Left cardiac atrium (tissue), 4 donors: ENCODE measurements around the gene HAUS7. TPM values are rescaled to one million over a fixed set of nuclear protein-coding genes. Genes with fewer than 3 reads are reported as not detected.

Source experiments
- ATAC-seq, 2 donors: fragments of 200-7000 bp; cut with Tn5 transposase; one replicate each; pipeline ENCODE4 v1.9.1; 2020; ENCODE audit warnings: mild to moderate bottlenecking in 2 of 2, moderate library complexity in 2 of 2
- DNase-seq: peaks from one replicate; pipeline ENCODE4 v3.0.0-alpha.2; 2020
- intact Hi-C, 2 donors: fragments of 100-400 bp; cut with DNase I; formaldehyde crosslinking; loops; one replicate each; pipeline versions ENCODE4 v1.14.1 to v1.15.1; 2022 to 2023
- total RNA-seq, 2 donors: library from RNA; stranded (reverse); fragmentation: NEBNext Ultra II Directional; extraction: Animal tissue kit (Norgen Biotek cat#: 25700); gene quantifications; one replicate each; pipeline ENCODE4 v1.2.1, GENCODE V29; 2021
- donor health status: DM: no; HTN: yes; CAD: no.
- donor health status: DM: no; HTN: yes; CAD: no; lungs with severe emphysema.
- donor health status: DM: yes; HTN: yes; CAD: no.
- donor health status: Dilated cardiomyopathy.

The HAUS7 gene
- total RNA-seq, 2 donors from 2014 or later, result 15.8 to 22.2 TPM

- no peak for DNase-seq
- no peak for ATAC-seq
- intact Hi-C loops, result no loop called here
Measured at GRCh38 chrX:153420851-153421599, 49.4 kb downstream of the HAUS7 start.

GRCh38 chrX:153417637-153418036 lies 52.7 kb downstream of the HAUS7 start:
- DNase-seq (no peak), ATAC-seq (no peak)
- intact Hi-C loops, result no loop called here

DNA sequence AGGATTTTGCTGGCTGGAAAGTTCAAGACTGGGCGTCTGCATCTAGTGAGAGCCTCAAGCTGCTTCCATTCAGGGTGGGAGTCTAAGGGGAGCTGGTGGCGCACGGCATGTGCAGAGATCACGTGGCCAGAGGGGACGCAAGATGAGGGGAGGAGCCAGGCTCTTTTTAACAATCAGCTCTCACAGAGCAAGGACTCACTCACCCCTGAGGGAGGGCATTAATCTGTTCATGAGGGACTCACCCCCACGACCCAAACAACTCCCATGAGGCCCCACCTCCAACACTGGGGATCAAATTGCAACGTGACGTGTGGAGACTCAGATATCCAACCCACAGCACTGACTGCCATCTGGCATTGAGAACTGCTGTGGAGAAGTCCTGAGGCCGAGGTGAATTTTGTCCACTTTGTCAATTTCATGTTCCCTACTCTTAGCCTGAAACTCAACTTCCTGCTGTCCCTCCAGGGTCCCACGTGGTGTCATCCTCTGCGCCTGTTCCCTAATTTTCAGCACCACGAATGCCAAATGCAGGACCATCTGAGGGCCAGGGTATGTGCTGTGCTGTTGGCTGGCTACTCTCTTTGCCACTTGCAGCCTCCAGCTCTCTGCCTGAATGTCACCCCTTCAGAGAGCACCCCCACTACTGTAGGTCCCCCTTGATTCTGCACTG lies 53.5 kb downstream of the HAUS7 start:
- intact Hi-C loops, result no loop called here
- DNase-seq (no peak), ATAC-seq (peak; percentile 16 to 21)

GRCh38 chrX:153414856-153415510 lies 55.4 kb downstream of the HAUS7 start:
- ATAC-seq, result peak in 1 of 2 donors; percentile 32
- no peak for DNase-seq
- intact Hi-C loops, result no loop called here

DNA sequence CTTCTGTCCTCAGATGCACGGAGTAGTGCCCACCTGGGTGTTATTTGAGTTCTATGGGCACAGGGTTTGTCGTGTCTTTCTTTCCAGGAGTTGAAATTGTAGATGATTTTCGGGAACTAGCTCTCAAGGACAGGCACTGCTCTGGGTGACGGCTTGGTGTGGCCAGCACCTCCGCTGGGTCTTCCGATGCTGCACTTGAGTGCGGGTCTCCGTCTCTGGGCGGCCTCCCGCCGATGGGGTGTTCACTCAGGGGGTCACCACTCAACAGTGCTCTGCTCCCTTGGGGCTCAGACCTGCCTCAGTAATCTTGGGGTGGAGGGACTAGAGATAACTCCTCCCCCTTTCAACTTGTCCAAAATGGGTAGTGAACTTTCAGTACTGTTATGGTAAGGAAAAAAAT lies 56.6 kb downstream of the HAUS7 start:
- intact Hi-C loops, result no loop called here

GRCh38 chrX:153412746-153413720 lies 57.3 kb downstream of the HAUS7 start:
- intact Hi-C loops, result no loop called here
- DNase-seq, result no peak
- no peak for ATAC-seq

More for the DNA sequence above, 56.6 kb downstream of the HAUS7 start:
- ATAC-seq, result no peak
- no peak for DNase-seq

GRCh38 chrX:153411988-153412574 lies 58.3 kb downstream of the HAUS7 start:
- DNase-seq (no peak), ATAC-seq (no peak)
- intact Hi-C loops, result no loop called here

GRCh38 chrX:153411255-153411987 lies 59.0 kb downstream of the HAUS7 start, which contains the start of gene ZFP92:
Gene ZFP92, plus strand, starts transcription at chrX:153411472. Its CDS starts 6,851 bp downstream, at chrX:153418323.
- DNase-seq (peak; percentile 56), ATAC-seq (peak; percentile 77 to 90)
- intact Hi-C loops, result no loop called here

- no peak for ATAC-seq
- intact Hi-C loops, result no loop called here
Measured at GRCh38 chrX:153410888-153411254, 59.5 kb downstream of the HAUS7 start.

DNA sequence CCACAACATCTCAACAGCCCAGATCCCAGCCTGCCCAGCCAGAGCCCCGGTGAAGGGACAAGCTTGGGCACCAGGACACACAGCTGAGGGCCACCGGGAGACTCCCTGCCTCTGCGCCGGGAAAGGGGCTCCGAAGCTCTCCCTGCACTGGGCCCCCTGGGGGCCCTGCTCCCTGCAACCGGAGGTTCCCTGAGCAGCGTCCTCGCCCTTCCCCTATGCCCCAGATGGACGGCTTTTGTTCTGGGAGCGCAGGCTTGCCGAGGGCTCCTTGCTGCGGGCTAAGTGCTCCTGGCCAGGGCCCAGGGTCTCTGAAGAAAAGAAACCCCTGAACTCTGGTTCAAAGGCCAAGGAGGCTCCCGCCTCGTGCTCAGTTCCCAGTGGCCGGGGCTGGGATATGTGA lies 60.0 kb downstream of the HAUS7 start:
- ATAC-seq (no peak), DNase-seq (no peak)
- intact Hi-C loops, result no loop called here

More at GRCh38 chrX:153410888-153411254, 59.5 kb downstream of the HAUS7 start:
- DNase-seq, result no peak

GRCh38 chrX:153409414-153410101 lies 60.8 kb downstream of the HAUS7 start:
- DNase-seq (no peak), ATAC-seq (no peak)
- intact Hi-C loops, result no loop called here

DNA sequence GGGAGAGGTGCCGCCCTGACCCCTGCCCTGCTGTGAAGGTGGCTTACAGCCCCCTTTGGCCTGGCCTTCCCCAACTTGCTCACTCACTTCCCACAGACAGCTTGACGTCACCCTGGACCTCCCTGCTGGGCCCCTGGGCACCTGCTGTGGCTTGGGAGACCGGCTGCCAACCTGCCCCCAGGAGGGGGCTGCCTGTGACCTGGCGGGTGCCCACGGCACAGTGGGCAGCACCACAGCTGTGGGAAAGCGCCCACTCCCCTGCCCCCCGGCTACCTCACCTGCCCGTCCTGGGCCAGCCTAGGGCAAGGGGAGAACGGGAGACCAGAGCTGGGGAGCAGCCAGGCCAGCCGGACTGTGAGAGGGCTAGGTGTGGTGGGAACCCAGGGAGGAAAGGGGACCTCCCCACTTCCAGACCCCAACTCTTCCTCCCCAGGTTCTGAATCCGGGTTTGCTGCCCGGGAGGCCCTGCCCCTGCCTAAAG lies 61.5 kb downstream of the HAUS7 start:
- no peak for ATAC-seq
- intact Hi-C loops, result no loop called here
- DNase-seq, result no peak

DNA sequence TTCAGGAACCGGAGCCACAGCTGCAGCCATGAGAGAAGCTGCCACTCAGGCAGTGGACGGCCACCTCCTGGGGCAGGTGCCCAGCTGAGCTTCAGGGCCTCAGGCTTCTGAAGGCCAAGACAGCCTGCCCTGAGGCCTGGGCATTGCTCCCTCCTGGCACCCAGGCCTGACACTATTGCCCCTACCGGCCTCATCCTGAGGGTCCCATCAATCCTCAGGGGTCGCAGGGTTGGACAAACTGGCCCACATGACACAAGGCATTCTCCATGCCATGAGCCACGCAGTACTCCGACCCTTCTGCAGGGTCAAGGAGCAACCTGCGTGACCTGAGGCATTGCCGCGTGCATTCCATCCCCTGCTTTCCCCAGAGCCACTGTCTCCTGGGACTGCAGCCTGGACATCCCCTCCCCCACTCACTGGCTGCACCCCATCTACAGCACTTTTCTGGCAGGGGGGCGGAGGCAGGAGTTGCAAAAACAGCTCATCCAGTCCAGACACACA lies 62.1 kb downstream of the HAUS7 start:
- ATAC-seq (no peak), DNase-seq (no peak)

DNA sequence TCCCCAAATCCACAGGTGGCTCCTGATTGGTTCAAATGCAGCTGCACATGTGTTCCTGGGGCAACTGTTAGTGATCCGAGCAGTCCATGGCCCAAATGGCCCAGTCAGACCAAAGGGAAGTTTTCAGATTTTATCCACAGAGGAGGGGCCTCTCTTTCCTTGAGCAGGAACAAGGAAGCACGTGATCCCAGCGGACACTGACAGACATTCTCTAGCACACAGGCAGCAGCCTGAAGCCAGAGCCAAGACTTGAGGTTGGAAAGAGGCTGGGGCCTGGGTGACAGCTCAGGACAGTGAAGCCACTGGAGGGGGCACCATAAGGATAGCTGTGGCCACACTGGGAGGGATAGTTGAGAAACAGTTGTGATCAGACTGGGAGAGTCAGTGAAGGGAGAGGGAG lies 62.6 kb downstream of the HAUS7 start:
- ATAC-seq, result no peak
- DNase-seq, result no peak
- intact Hi-C loops, result no loop called here

More for the DNA sequence above, 62.1 kb downstream of the HAUS7 start:
- intact Hi-C loops, result no loop called here

DNA sequence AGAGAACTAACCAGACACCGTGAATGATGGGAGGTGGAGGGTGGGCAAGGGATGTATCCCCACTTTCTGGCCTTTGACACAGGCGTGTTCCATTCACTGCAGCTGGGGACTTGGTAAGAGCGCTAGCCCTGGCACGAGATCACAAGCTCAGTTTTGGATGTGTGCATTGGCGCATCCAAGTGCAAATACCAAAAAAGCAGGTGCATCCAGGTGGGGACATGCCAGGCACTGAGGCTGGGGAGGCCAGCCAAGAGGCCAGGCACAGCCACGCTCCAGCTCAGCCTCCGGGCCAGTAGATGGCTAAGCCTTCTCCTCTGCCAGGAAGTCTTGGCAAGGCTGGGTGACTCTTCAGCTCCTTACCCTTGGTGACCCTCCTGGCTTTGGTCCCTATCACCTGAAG lies 63.5 kb downstream of the HAUS7 start:
- intact Hi-C loops, result no loop called here
- ATAC-seq (no peak), DNase-seq (no peak)

- no peak for ATAC-seq
- DNase-seq, result no peak
Measured at GRCh38 chrX:153406011-153406410, 64.4 kb downstream of the HAUS7 start.

DNA sequence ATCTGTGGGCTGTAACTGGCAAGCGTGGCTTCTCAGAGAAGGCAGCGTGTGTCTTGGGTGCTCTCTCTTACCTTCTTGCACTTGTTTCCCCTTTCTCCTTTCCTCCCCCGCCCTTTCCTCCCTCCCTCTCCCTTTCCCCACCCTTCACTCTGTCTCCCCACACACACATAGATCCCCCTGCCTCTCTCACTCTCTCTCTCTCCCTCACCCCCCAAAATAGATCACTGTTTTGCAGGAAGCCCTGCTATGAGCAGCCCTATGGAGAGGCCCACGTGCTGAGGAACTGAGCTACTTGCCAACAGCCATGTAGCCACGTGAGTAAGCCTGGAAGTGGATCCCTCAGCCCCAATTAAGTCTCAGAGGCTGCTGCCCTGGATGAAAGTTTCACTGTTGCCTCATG lies 65.0 kb downstream of the HAUS7 start:
- intact Hi-C loops, result no loop called here
- ATAC-seq (no peak), DNase-seq (no peak)

More at GRCh38 chrX:153406011-153406410, 64.4 kb downstream of the HAUS7 start:
- intact Hi-C loops, result no loop called here
